Measurements from ENCODE around the gene PFKFB3. TPM values are rescaled to one million over a fixed set of nuclear protein-coding genes. Genes with fewer than 3 reads are reported as not detected.

Gene PFKFB3
- total and polyA plus RNA-seq, 2 donors: 12.2 to 39.3 TPM

Other genes with a start within 250 kb of the PFKFB3 start
- gene IL15RA, start 225.4 kb upstream of the PFKFB3 start, total RNA-seq: 5.5 TPM
- 12.0 TPM for gene IL15RA, start 225.4 kb upstream of the PFKFB3 start, polyA plus RNA-seq
- gene IL2RA, start 140.6 kb upstream of the PFKFB3 start, total RNA-seq: 5.6 TPM
- gene IL2RA, start 140.6 kb upstream of the PFKFB3 start, polyA plus RNA-seq: 13.0 TPM
- gene RBM17, start 113.9 kb upstream of the PFKFB3 start, total RNA-seq: 59.1 TPM
- gene RBM17, start 113.9 kb upstream of the PFKFB3 start, polyA plus RNA-seq: 122 TPM

All from thymus (tissue), 2 donors.